Activated T-helper 1 cell treated with anti-CD3 and anti-CD28 coated beads, Interleukin-2, amount 50 U/mL, for 16 hours (primary cell): ENCODE measurements around the gene TRIM36.

Experiments used
- DNase-seq, 2 donors: peaks; one replicate each; pipeline ENCODE4 v3.0.0-alpha.2; 2020; ENCODE audit warnings: low read depth in 1 of 2, low spot score in 1 of 2

Gene TRIM36

DNA sequence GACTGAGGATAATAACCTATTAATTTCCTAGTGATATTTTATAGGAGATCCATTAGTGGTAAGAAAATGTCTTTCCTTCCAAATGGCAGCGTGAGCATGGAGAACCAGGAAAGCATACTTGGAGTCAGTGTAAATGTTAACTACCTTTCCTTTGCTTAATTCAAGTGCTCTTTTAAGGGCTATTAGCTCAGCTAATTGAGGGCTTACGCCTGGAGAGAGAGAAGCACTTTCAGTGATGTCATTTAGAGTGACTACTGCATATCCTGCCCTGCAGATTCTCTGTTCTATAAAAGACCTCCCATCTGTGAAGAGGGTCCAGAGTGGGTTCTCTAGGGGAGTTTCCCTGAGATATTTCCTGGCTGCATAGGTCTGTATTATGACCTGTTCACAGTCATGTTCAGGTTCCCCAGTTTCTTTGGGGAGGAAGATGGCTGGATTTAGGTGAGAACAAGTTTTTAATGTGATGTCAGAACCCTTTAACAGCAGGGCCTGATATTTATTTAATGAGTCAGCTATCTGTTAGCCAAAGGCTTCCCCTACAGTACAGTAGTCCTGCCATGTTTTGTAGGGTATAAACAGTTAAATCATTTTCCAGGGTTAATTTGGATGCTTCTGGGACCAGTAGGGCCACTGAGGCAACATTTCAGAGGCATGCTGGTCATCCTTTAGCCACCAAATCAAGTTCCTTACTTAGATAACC lies 89.6 kb downstream of the TRIM36 start:
- DNase-seq: no peak
